NCI-H774 (cell line): ENCODE measurements around the gene ZER1.

Experiments used
- DNase-seq: peaks from one replicate; lab custom pipeline; 2025; lab: John Stamatoyannopoulos, UW

Gene ZER1

GRCh38 chr9:128690684-128691034 lies 81.1 kb downstream of the ZER1 start:
- no peak for DNase-seq

DNA sequence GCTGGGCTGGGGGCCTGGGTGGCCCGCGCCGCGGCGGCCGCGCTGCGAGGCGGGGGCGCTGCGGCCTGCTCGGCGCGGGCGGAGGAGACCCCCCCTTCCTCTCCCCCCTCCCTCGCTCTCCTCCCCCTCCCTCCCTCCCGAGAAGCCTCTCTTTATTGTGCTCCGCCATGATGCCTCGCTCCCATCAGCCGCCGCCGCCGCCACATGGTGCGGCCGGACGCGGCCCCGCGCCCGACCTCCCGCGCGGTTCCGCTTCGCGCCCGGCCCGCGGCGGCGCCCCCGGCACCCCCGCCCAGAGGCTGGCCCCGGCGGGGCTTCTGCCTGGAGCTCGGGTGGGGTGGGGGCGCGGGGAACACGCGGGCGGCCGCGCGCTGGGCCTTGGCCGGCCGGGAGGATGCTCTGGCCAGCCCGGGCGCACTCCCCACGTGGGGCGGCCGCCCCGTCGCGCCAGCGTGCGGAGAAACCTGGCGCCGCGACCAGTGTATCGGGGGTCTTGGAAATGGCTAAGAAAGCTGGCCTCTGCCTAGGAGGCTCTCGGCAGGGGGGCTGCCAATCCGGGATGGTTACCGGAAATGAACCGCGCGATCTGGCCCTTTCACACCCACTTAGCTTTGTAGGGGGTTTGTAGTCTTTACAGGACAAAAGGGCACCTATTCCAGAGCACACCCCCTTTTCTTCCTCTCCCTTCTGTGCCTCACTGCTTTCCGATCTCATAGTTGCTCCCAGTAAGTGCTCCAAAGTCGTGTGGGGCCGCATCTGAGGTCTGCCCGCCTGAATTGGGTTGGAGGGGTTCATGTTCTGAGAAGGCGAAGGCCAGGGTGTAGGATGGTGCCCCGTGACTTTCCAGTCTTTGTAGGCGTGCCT lies 81.7 kb downstream of the ZER1 start:
- peak; percentile 43 for DNase-seq

DNA sequence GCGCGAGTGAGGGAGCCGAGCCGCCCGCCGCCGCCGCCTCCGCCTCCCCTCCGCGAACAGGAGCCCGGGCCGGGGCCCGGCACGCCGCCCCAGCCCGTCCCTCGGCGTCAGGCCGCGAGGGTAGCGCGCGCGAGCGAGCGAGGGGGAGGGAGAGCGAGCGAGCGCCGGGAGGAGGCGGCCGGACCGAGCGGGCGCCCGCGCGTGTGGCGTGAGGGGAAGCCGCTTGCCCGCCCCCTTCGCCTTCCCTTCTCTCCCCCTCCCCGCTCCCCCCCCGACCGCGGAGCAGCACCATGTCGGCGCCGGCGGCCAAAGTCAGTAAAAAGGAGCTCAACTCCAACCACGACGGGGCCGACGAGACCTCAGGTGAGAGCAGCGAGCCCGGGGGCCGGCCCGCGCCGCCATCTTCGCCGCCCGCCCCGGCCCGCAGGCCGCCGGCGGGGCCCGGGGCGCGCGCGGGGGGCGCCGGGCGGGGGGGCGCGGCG lies 82.4 kb downstream of the ZER1 start:
- peak; percentile 82 for DNase-seq

GRCh38 chr9:128688501-128689292 lies 83.0 kb downstream of the ZER1 start, which contains the start of gene SET:
TSS of gene SET (plus strand) at chr9:128689222. CDS start at chr9:128689583, 361 bp downstream.
- DNase-seq, result peak; percentile 98

GRCh38 chr9:128687453-128687852 lies 84.3 kb downstream of the ZER1 start:
- no peak for DNase-seq

GRCh38 chr9:128685636-128686489 lies 85.9 kb downstream of the ZER1 start:
- no peak for DNase-seq

GRCh38 chr9:128684325-128685199 lies 87.2 kb downstream of the ZER1 start:
- DNase-seq, result peak; percentile 78

GRCh38 chr9:128684065-128684324 lies 87.7 kb downstream of the ZER1 start:
- DNase-seq, result no peak

DNA sequence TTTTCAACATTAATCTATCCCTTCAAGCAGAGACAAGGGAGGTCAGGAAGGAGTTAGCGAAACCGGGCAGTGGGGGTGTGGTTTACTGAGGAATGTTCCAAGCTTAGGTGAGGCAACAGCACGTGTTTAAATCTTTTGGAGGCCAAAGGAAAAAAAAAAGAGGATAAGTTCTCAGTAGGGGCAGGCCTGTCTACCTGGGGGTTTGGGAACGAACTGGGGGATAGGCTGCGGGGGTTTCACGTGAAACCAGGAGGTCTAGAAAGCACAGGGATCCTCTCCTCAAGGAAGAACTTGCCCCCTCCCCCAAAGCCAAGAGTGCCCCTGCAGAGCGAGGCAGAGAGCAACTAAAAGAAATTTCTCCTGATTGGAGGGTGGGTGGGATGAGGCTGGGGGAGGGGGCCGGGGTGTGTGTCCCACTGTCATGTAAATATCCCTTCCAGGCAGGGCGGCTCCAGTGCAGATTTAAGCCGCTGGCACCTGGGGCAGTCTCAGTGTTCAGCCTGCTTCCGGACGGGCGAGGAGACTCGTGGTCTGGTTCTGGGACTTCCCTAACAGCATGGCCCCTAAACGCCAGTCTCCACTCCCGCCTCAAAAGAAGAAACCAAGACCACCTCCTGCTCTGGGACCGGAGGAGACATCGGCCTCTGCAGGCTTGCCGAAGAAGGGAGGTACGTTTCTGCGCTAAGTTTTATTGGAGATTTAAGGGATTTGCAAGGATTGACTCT lies 88.2 kb downstream of the ZER1 start:
- no peak for DNase-seq
